ENCODE results near the gene TK1.

Gene TK1

GRCh38 chr17:78170692-78171590 is 15.9 kb downstream of the TK1 start:
- Histone ChIP-seq H3K4me3 (no peak overlapping the region), H3K27ac (peak overlapping the region; percentile 87)
- DNase-seq (ENCODE audit: low spot score), result no peak
- no peak for TF ChIP-seq CTCF (IDR thresholded peaks at IDR 0.05)

DNA sequence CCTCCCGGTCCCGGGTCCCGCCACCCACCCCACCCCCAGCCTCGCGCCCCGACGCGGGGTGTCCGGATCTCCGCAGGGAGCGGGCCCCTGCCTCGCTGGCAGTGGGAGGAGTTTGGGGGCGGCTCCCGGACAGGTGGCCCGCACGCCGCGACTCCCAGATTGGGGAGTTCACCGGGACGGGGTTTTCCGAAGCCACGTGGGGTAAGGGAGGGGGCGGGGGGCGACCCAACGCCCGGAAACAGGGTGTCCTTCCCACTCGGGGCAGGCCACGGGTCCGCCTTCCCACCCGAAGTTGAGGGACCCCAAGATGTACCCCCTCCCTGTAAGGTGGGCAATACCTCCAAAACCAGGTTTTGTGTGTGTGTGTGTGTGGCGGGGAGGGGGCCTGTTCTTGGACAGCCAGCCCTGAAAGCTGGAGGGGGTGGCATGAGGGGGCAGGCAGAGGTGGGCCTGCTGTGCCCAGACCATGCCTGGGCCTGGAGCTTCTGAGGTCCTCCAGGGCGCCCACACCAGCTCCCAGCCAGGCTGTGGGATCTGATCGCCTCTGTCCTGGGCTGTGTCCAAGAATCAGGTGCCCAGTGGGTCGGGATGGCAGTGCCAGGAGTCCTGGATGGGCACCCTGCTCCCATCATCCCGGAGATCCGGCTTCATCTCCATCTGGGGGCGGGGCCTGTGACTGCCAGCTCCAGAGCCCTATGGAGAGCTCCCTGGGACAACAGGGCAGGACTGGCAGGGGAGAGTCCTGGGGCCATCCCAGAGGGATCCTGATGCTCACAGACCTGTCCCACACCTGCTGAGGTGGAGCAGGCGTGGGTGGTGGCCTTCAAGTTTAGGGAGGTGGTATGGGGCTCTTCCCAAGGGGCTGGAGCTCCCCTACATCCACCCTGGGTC is 17.7 kb downstream of the TK1 start:
- peak overlapping the region; percentile 96 to 97 for H3K27ac ChIP-seq
- no peak for TF ChIP-seq CTCF (IDR thresholded peaks at IDR 0.05)
- no peak for DNase-seq (ENCODE audit: low spot score)
- peak overlapping the region; percentile 97 for H3K4me3 ChIP-seq

DNA sequence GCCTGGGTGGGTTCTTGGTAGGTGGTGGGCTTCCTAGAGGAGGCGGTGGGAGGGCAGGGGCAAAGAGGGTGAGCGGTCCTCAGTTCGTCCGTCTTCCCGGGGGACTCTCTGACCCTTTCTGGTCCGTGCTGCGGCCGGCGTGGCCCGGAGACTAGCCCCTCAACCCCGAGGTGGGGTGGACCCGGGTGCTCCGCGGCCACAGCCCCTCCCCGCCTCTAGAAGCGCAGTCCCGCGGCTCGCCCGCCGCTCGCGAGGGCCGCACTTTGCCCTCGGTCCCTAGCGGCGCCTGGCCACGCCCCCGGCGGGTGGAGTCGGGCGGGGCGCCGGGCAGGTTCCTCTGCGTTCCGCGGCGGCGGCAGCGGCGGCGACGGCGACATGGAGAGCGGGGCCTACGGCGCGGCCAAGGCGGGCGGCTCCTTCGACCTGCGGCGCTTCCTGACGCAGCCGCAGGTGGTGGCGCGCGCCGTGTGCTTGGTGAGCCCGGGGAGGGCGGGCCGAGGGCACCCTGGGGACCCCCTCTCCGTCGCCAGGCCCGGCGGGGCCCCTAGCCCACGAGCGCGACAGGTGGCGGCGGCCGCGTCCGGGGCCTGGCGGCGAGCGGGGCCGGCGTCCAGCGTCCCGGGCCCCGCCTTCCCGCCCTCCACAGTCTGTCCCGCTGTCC is 18.5 kb downstream of the TK1 start, which contains the start of gene SYNGR2:
TSS of gene SYNGR2 (plus strand) at position 340 of the 661 bp plus-strand sequence. CDS start at position 376, 36 bp downstream.
- peak within 1 kb of the TSS; percentile 97 for H3K4me3 ChIP-seq
- no peak for TF ChIP-seq CTCF (IDR thresholded peaks at IDR 0.05)
- no peak for DNase-seq (ENCODE audit: low spot score)
- peak within 1 kb of the TSS; percentile 96 to 97 for H3K27ac ChIP-seq

DNA sequence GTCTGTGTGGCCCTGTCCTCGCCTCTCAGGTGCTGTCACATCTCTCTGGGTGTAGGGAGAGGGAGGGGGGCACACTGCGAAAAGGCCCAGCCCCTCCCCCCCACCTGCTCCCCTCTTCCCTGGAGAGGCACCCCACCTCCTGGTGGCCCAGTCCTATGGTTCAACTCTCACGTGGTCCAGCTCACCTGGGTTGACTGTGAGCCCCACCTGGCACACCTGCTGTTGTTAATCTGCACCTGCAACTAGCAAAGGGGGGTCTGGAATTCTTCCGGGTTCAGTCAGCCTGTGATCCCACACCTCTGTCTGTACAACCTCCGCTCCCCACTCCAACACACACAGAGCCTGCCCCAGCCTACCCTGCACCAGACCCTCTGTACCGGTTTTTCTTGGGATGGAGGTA is 20.4 kb downstream of the TK1 start:
- no peak for TF ChIP-seq CTCF (IDR thresholded peaks at IDR 0.05)
- no peak overlapping the region for H3K4me3 ChIP-seq
- no peak overlapping the region for H3K27ac ChIP-seq
- DNase-seq (ENCODE audit: low spot score), result no peak

DNA sequence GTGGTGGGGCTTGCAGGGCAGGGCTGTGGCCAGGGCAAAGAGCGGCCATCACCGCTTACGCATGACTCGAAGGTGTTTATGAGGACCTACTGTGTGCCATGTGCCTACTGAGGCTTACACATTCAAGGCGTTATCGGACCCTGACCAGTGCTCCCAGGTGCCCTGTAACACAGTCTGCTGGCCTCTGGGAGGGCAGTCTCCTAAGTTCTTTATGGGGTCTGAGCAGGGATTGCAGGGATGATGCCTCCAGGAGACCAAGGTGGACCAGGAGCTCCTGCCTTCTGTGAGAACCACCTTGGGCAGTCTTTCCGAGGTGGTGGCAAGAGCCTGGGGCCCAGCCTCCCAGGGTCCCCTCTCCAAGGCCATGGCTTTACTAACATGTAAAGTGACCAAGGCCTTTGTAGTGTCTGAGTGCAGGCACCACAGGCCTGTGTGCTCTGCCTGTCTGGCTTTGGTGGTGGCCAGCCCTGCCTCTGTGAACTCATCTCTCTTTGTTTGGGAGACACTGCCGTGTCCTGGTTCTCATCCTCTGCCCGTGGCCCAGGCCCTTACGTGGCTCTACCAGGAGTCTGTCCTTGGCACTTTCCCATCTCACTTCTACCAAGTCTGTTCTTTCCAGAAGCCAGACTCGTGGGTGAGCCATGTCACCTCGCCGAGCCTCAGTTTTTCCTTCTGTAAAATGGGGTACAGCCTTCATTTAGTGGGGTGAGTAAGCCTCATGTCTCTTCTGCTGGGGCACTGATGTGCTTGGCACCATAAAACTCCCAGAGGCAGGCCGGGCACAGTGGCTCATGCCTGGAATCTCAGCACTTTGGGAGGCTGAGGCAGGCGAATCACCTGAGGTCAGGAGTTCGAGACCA is 21.9 kb downstream of the TK1 start:
- DNase-seq (ENCODE audit: low spot score), result no peak
- H3K4me3 ChIP-seq, result no peak overlapping the region
- H3K27ac ChIP-seq, result no peak overlapping the region
- TF ChIP-seq CTCF (IDR thresholded peaks at IDR 0.05), result no peak

All from coronary artery (tissue), 2 donors.